GM19438 (cell line): ENCODE data around the gene ARHGAP24.
"Not testable (repeated sequence)": the region's sequence is repeated elsewhere in the genome, so short reads cannot be mapped to it uniquely, and the experiment has no call there.

Experiments used
- ATAC-seq: cut with Tn5 transposase; IDR thresholded peaks from one replicate; pipeline ENCODE4 v1.9.1; 2021; ENCODE audit warnings: low read depth; ENCODE audit not compliant: unreplicated experiment

ARHGAP24 gene

DNA sequence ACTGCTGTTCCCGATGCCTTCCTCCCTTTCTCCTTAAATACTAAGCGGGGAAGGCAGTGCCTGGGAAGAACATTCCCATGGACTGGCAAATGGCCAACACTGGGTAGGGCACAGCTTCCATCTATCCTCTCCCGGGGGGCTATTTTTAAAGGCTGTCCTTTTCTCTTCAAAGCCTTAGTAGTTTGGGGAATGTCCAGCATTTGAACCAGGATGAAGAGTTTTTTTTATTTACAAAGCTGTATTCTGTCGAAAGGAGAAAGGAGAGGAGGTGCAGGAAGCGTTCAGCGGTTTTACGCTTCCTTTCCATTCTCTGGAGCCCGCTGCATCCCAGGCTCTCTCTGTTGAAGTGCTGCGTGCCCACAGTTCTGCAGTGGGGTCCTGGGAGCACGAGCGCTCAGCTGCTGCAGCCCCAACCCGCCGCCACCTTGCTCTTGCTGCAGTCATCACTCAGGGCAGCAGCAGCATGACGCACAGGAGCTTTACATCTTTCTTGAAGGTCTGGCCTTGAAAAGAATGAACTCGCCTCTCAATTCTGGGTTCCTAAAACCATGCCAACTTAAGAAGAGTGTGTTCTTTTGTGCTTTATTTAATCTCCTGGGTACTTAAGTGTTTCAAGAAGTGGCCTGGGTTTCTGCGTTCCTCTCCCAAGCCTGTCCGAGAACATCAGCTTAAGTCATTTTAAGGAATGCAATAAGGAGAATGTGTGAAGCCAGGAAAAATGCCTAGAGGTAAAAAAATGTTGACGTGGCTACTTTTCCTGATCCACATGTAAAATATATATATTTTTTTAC lies 457.7 kb downstream of the ARHGAP24 start:
- no peak for ATAC-seq

- no peak for ATAC-seq
Observed at GRCh38 chr4:85933291-85933640, 458.3 kb downstream of the ARHGAP24 start.

- no peak for ATAC-seq
Observed at GRCh38 chr4:85937507-85937906, 462.6 kb downstream of the ARHGAP24 start.

- no peak for ATAC-seq
Observed at GRCh38 chr4:85938062-85938461, 463.1 kb downstream of the ARHGAP24 start.

- ATAC-seq: no peak
Observed at GRCh38 chr4:85938902-85939301, 464.0 kb downstream of the ARHGAP24 start.

DNA sequence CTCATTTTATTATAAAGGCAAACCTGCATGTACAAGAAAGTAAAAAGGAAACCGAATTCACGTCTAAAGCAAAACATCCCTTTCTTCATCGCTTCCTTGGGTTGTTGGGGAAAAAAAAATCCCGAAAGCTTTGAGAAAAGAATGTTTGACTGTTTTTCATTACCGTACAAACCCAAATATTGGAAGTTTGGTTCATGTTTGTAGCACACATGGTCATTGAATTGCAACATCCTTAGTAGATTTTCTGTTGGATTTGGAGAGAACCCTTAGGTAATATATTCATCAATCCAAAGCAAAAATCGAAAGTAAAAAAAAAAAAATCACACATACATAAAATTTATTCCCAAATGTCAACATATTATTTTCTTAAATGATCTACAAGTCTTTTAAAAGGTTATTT lies 464.6 kb downstream of the ARHGAP24 start:
- no peak for ATAC-seq

DNA sequence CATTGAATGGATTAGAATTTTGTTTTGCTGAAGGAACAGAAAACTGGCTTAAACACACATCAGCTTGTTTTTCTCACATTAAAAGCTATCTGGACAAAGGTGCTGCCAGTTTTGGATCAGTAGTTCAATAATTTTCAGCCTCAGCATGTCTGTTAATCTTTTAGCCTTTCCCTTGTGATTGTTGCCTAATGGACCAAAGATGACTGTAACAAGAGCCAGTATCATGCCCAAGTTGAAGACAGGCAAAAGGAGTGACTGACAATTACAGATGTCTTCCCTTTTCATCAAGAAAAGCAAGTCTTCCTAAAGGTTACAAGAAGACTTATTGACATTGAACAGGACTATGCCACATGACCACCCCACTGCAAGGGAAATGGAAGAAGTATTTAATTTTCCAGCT lies 465.2 kb downstream of the ARHGAP24 start:
- no peak for ATAC-seq

DNA sequence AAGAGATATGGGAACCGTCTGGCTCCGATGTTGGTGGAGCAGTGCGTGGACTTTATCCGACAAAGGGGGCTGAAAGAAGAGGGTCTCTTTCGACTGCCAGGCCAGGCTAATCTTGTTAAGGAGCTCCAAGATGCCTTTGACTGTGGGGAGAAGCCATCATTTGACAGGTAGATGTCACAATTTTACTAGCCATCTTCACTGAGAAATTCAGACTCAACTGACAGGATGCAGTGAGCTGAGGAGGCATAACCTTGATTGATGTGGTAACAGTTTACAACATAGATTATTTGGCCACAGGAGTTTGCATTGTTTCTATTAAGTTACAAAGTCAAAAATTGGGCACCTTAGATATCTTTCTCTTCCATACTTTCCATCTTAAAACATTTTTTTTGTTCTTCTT lies 467.2 kb downstream of the ARHGAP24 start:
- ATAC-seq: no peak

GRCh38 chr4:85946821-85947220 lies 471.9 kb downstream of the ARHGAP24 start:
- no peak for ATAC-seq

DNA sequence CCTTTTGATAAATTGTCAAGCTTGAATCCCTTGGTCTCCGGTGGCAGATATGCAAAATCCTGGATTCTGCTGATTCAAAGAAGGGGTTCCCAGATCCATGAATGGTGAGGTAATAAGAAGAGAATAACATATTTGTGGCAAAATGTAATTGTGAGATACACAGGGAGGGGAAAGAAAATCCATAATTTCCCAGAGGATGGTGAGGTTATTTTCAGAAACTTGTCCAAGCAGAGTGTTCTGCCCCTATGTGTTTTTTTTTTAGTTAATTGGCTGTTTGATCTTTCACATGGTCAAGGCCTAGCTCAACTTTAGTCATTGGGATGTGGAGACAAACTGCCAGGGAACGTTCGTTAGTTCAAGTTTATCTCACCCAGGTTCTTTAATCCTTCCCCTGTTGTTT lies 476.1 kb downstream of the ARHGAP24 start:
- no peak for ATAC-seq

DNA sequence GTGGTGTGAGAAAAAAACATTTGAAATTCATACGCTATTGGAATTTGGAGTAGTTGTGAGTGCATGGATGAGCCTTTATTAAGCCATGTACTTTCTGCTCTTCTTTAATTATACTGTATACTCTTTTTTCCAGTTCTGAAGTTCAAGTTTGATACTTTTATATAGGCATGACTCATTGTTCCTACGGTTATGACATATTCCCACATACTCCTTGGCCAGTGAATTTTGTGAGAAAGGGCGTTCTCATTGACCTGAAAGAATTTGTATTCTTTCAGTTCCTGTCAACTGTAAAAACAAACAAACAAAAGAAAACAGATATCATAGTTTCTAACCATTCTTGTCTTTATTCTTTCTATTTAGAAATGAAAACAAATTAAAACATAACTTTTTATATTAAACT lies 477.6 kb downstream of the ARHGAP24 start:
- ATAC-seq: no peak

DNA sequence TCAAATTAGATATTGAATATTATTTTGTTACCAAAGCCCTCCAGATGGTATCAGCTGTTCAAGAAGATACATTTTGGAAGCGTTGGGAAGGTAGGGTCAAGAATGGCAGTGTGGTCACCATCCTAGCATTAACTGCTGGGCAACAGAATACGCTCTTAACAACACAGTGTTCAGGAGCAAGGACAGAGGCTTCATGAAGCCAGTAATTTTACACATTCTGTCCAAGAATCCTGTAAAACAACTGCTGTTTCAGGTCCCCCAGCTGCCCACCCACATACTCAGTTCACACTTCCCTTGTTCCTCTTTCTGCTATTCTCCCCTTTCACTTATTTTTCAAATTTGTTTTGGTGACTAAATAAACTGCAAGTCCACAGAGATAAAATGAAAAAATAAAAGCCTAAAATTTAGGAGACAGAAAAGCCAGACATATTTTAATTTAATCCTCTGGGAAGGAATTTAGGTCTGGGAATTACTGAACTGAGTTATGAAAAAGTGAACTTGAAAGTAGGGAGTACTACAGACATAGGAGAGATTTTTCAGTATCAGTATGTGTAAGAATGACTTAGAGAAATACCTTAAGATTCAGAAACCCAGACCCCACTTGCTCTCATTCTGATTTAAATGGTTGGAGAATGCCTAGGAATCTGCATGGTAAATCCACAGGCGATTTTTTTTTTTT lies 478.2 kb downstream of the ARHGAP24 start:
- ATAC-seq: peak; percentile 60

DNA sequence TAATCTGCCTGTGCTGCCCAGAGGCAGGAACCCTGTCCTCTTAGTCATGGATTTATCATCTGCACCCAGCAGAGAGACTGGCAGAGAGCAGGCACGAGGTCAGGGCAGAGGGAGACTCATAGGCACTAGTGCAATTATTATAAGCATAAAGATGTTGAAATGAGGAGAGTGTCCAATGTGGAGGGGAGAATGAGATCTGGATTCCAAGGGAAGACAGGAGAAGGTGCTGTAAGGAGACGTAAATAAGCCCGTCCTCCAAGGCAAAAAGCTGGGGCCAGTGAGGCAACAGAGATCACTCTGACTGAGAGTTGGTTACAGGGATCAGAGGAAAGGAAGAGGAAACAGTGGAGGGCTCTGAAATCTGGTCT lies 478.7 kb downstream of the ARHGAP24 start:
- ATAC-seq: no peak

- ATAC-seq: no peak
Observed at GRCh38 chr4:85955620-85956292, 480.8 kb downstream of the ARHGAP24 start.

GRCh38 chr4:85956293-85956945 lies 481.5 kb downstream of the ARHGAP24 start:
- ATAC-seq: no peak

DNA sequence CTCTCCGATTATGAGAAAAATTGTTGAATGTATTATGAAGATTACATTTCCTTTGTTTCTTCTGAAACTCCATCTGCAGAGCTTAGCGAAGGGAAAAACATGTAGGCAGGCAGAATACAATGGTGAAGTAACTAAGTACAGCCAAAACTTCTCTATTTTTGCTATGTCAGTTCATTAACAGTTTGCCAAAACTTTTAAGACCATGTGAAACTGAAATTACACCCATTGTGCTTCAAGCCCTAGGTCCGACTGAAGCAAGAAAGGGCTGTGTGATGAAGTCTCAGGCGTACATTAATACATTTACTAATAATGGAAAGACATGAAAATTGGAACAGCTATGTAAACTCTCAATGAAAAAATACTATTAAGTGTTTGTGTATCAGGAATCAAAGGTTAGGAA lies 486.9 kb downstream of the ARHGAP24 start:
- no peak for ATAC-seq

DNA sequence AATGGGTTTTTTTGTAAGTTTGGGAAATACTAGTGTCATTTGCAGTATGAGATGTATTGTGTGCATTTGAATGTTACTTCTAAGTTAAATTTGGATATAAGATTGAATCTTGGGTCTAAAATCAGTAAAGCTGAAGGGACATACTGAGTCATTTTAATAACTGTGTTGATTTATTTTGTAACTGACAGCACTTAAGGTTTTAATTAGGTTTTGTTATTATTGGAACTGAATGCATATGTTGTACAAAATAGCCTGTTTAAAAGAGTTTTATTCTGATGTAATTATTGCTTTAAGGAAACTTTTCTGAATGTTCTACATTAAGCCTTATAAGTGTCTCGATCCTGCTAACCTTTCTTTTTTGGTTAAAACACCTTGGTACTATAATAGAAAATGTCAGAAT lies 488.3 kb downstream of the ARHGAP24 start:
- ATAC-seq: no peak

GRCh38 chr4:85964298-85964697 lies 489.3 kb downstream of the ARHGAP24 start:
- ATAC-seq: no peak

DNA sequence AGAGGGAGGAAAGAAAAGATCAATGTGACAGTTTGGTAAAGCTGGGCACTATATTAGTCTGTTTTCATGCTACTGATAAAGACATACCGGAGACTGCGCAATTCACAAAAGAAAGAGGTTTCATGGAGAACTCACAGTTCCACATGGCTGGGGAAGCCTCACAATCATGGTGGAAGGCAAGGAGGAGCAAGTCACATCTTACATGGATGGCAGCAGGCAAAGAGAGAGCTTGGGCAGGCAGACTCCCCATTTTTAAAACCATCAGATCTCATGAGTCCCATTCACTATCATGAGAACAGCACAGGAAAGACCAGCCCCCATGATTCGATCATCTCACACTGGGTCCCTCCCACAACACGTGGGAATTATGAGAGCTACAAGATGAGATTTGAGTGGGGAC lies 490.1 kb downstream of the ARHGAP24 start:
- ATAC-seq: not testable (repeated sequence)

GRCh38 chr4:85965529-85965928 lies 490.6 kb downstream of the ARHGAP24 start:
- no peak for ATAC-seq

GRCh38 chr4:85966373-85966772 lies 491.4 kb downstream of the ARHGAP24 start:
- no peak for ATAC-seq
